Neural cell (in vitro differentiated cells): ENCODE measurements around the gene PECR. TPM values are rescaled to one million over a fixed set of nuclear protein-coding genes. Genes with fewer than 3 reads are reported as not detected.

ENCODE experiments used
- H2AFZ ChIP-seq: fragments of 200-600, 300-800 bp; sonication (generic), shearing (Covaris generic); 2 replicates; pipeline ENCODE4 v1.6.0; 2014; ENCODE audit warnings: low read depth, mild to moderate bottlenecking, antibody characterized with exemption, low read length, moderate library complexity
- H3F3A ChIP-seq: fragments of 200-600 bp; shearing (Covaris generic); 2 replicates; pipeline ENCODE4 v1.6.1; 2016; ENCODE audit warnings: mild to moderate bottlenecking, moderate library complexity, mixed read lengths, antibody characterized with exemption, low read length; ENCODE audit not compliant: insufficient read depth, poor library complexity, severe bottlenecking
- H3K27ac ChIP-seq: fragments of 200-600, 300-800 bp; sonication (generic), shearing (Covaris generic); 2 replicates; pipeline ENCODE4 v1.5.1; 2014; ENCODE audit warnings: mild to moderate bottlenecking, low read length, moderate library complexity
- H3K27me3 ChIP-seq: fragments of 300-800, 200-600 bp; sonication (generic), shearing (Covaris generic); 2 replicates; pipeline ENCODE4 v1.6.0; 2014; ENCODE audit warnings: mild to moderate bottlenecking, low read depth, low read length, moderate library complexity; ENCODE audit not compliant: insufficient read depth
- H3K36me3 ChIP-seq: fragments of 300-800, 200-600 bp; sonication (generic), shearing (Covaris generic); 2 replicates; pipeline ENCODE4 v1.5.1; 2014; ENCODE audit warnings: mild to moderate bottlenecking, antibody characterized with exemption, low read length, moderate library complexity; ENCODE audit not compliant: insufficient read depth
- H3K4me2 ChIP-seq: fragments of 300-800, 200-600 bp; sonication (generic), shearing (Covaris generic); 2 replicates; pipeline ENCODE4 v1.6.0; 2014; ENCODE audit warnings: mild to moderate bottlenecking, low read length
- H3K4me3 ChIP-seq: fragments of 300-800, 200-600 bp; sonication (generic), shearing (Covaris generic); 2 replicates; pipeline ENCODE4 v1.5.1; 2014; ENCODE audit warnings: mild to moderate bottlenecking, low read length, moderate library complexity
- H3K79me2 ChIP-seq: fragments of 200-600 bp; shearing (Covaris generic); replicated peaks from 2 replicates; pipeline ENCODE4 v1.6.0; 2014; ENCODE audit warnings: mild to moderate bottlenecking, low read length, moderate library complexity; ENCODE audit not compliant: insufficient read depth
- H3K9ac ChIP-seq: fragments of 300-800, 200-600 bp; sonication (generic), shearing (Covaris generic); 2 replicates; pipeline ENCODE4 v1.6.1; 2016; ENCODE audit warnings: mild to moderate bottlenecking, low read length, mixed read lengths
- H3K9me2 ChIP-seq: fragments of 200-600 bp; shearing (Covaris generic); 2 replicates; pipeline ENCODE4 v1.6.1; 2016; ENCODE audit warnings: mild to moderate bottlenecking, low read length, mixed read lengths; ENCODE audit not compliant: insufficient read depth
- H3K9me3 ChIP-seq: fragments of 200-600, 300-800 bp; sonication (generic), shearing (Covaris generic); 2 replicates; pipeline ENCODE4 v1.6.1; 2016; ENCODE audit warnings: mild to moderate bottlenecking, mixed run types, low read length, moderate library complexity, mixed read lengths
- H4K20me1 ChIP-seq: fragments of 200-600 bp; shearing (Covaris generic); 2 replicates; pipeline ENCODE4 v1.6.1; 2016; ENCODE audit warnings: mild to moderate bottlenecking, mixed run types; ENCODE audit not compliant: insufficient read depth
- EP300 ChIP-seq: fragments of 450-650 bp; conservative IDR thresholded peaks from 2 replicates; pipeline ENCODE4 v1.6.1; 2014; ENCODE audit warnings: antibody characterized with exemption, mild to moderate bottlenecking, moderate library complexity; ENCODE audit not compliant: poor library complexity, severe bottlenecking
- EZH2 ChIP-seq: fragments of 200-600, 300-800 bp; shearing (Covaris generic), sonication (generic); IDR thresholded peaks from 2 replicates; pipeline ENCODE4 v1.6.1; 2014; ENCODE audit warnings: antibody characterized with exemption, low read length, borderline replicate concordance, mild to moderate bottlenecking; ENCODE audit not compliant: insufficient read depth, poor library complexity, severe bottlenecking
- MXI1 ChIP-seq: fragments of 450-650 bp; conservative IDR thresholded peaks from 2 replicates; pipeline ENCODE4 v1.6.1; 2014; ENCODE audit warnings: antibody characterized with exemption, mild to moderate bottlenecking; ENCODE audit not compliant: poor library complexity, severe bottlenecking
- POLR2AphosphoS5 ChIP-seq: IDR thresholded peaks from 2 replicates; pipeline ENCODE4 v1.6.1; 2012
- RAD21 ChIP-seq: fragments of 450-650 bp; conservative IDR thresholded peaks from 2 replicates; pipeline ENCODE4 v1.6.1; 2014; ENCODE audit warnings: antibody characterized with exemption, mild to moderate bottlenecking, moderate library complexity
- REST ChIP-seq: IDR thresholded peaks from 2 replicates; pipeline ENCODE4 v1.6.1; 2012; ENCODE audit warnings: borderline replicate concordance
- SMC3 ChIP-seq: fragments of 450-650 bp; conservative IDR thresholded peaks from 2 replicates; pipeline ENCODE4 v1.6.1; 2014; ENCODE audit warnings: antibody characterized with exemption, mild to moderate bottlenecking, moderate library complexity; ENCODE audit not compliant: poor library complexity
- TAF1 ChIP-seq: IDR thresholded peaks from 2 replicates; pipeline ENCODE4 v1.6.1; 2012; ENCODE audit warnings: low read depth
- polyA plus RNA-seq: library from polyadenylated mRNA; depleted of rRNA; stranded (reverse); fragments of >200 nt; gene quantifications from 2 replicates; pipeline ENCODE4 v1.2.3, GENCODE V29; 2014
- TF ChIP-seq, protein P1 (sequence below): fragments of 450-650 bp; IDR thresholded peaks from 2 replicates; pipeline ENCODE4 v1.5.1; 2014; ENCODE audit warnings: antibody characterized with exemption, mild to moderate bottlenecking, moderate library complexity; ENCODE audit not compliant: poor library complexity, severe bottlenecking

PECR gene
- polyA plus RNA-seq, 1 donor from 2014 or later, result 22.1 TPM

- Histone ChIP-seq H3K36me3 (peaks cover 8% of the 10 kb centered on the region), H3K27me3 (no peaks in the 10 kb centered on the region), H3K9me2 (no peaks in the 10 kb centered on the region), H3F3A (no peaks in the 10 kb centered on the region), H3K4me3 (no peak overlapping the region), H3K79me2 (no peaks in the 10 kb centered on the region), H3K27ac (no peak overlapping the region), H4K20me1 (no peaks in the 10 kb centered on the region), H3K4me2 (no peak overlapping the region), H2AFZ (no peak overlapping the region), H3K9me3 (no peaks in the 10 kb centered on the region), H3K9ac (no peak overlapping the region)
- TF ChIP-seq RAD21, result no peak
- TF ChIP-seq, protein P1, sequence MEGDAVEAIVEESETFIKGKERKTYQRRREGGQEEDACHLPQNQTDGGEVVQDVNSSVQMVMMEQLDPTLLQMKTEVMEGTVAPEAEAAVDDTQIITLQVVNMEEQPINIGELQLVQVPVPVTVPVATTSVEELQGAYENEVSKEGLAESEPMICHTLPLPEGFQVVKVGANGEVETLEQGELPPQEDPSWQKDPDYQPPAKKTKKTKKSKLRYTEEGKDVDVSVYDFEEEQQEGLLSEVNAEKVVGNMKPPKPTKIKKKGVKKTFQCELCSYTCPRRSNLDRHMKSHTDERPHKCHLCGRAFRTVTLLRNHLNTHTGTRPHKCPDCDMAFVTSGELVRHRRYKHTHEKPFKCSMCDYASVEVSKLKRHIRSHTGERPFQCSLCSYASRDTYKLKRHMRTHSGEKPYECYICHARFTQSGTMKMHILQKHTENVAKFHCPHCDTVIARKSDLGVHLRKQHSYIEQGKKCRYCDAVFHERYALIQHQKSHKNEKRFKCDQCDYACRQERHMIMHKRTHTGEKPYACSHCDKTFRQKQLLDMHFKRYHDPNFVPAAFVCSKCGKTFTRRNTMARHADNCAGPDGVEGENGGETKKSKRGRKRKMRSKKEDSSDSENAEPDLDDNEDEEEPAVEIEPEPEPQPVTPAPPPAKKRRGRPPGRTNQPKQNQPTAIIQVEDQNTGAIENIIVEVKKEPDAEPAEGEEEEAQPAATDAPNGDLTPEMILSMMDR, result no peak
- TF ChIP-seq EZH2, result no peak
- TF ChIP-seq TAF1, result no peak
- TF ChIP-seq MXI1, result no peak
- no peak for TF ChIP-seq EP300
- TF ChIP-seq REST, result no peak
- TF ChIP-seq POLR2AphosphoS5, result no peak
- TF ChIP-seq SMC3, result no peak
These were observed 19.5 kb upstream of the PECR start for GRCh38 chr2:216101109-216101508.

- Histone ChIP-seq H3K9me2 (no peaks in the 10 kb centered on the region), H3K4me3 (no peak overlapping the region), H3K27ac (no peak overlapping the region), H3K9me3 (no peaks in the 10 kb centered on the region), H3K27me3 (no peaks in the 10 kb centered on the region), H4K20me1 (no peaks in the 10 kb centered on the region), H3K36me3 (peaks cover 8% of the 10 kb centered on the region), H3F3A (no peaks in the 10 kb centered on the region), H3K79me2 (no peaks in the 10 kb centered on the region), H3K9ac (no peak overlapping the region), H3K4me2 (no peak overlapping the region), H2AFZ (no peak overlapping the region)
- TF ChIP-seq POLR2AphosphoS5, result no peak
- no peak for TF ChIP-seq REST
- TF ChIP-seq EP300, result no peak
- TF ChIP-seq SMC3, result no peak
- no peak for TF ChIP-seq RAD21
- no peak for TF ChIP-seq TAF1
- no peak for TF ChIP-seq EZH2
- TF ChIP-seq MXI1, result no peak
- TF ChIP-seq, protein P1, result no peak
These were observed 17.1 kb upstream of the PECR start for GRCh38 chr2:216098421-216099334.
